CD4-positive, alpha-beta T cell (primary cell): ENCODE measurements around the gene TEAD2. TPM values are rescaled to one million over a fixed set of nuclear protein-coding genes. Genes with fewer than 3 reads are reported as not detected.
A peak's percentile ranks its signal among the peaks of the same experiment; 100 is the strongest.

Source experiments
- ATAC-seq: fragments of 200-7000 bp; cut with Tn5 transposase; one replicate; pipeline ENCODE4 v1.10.0; 2022; ENCODE audit warnings: mild to moderate bottlenecking; ENCODE audit not compliant: poor library complexity
- CTCF ChIA-PET: fragments of 350-600 bp; sonication (Branson Sonifier 250); formaldehyde crosslinking; loops from one replicate; lab custom pipeline; 2021; ENCODE audit warnings: antibody characterized with exemption, inconsistent platforms; lab: Charles Lee
- POLR2A ChIA-PET: fragments of 350-600 bp; sonication (Branson Sonifier 250); formaldehyde crosslinking; loops from one replicate; lab custom pipeline; 2021; ENCODE audit warnings: antibody characterized with exemption, inconsistent platforms; lab: Charles Lee
- DNase-seq, 14 experiments: peaks; one replicate each; pipeline ENCODE4 v3.0.0-alpha.2; 2013 to 2020; ENCODE audit warnings: mixed read lengths in 2 of 14
- H3K27ac ChIP-seq, 2 donors: one replicate each; pipeline versions ENCODE4 v1.5.1 to v1.7.0; 2013; ENCODE audit warnings: low read length in 2 of 2, low read depth in 1 of 2, mild to moderate bottlenecking in 1 of 2
- H3K27me3 ChIP-seq, 2 experiments: 1 replicate in 1 of 2; 2 replicates in 1 of 2; pipeline versions ENCODE4 v1.6.1 to v1.7.0; 2013; ENCODE audit warnings: low read length in 2 of 2, control low read depth in 1 of 2, mild to moderate bottlenecking in 1 of 2, moderate library complexity in 1 of 2; ENCODE audit not compliant: insufficient read depth in 2 of 2, control insufficient read depth in 1 of 2
- H3K36me3 ChIP-seq: one replicate; pipeline ENCODE4 v1.6.1; 2013; ENCODE audit warnings: low read length, control low read depth; ENCODE audit not compliant: insufficient read depth
- H3K4me1 ChIP-seq: one replicate; pipeline ENCODE4 v1.6.1; 2013; ENCODE audit warnings: low read length, control low read depth; ENCODE audit not compliant: insufficient read depth
- H3K4me3 ChIP-seq: one replicate; pipeline ENCODE4 v1.5.1; 2013; ENCODE audit warnings: mild to moderate bottlenecking, low read length, moderate library complexity
- H3K9me3 ChIP-seq, 2 experiments: 1 replicate in 1 of 2; 2 replicates in 1 of 2; pipeline versions ENCODE4 v1.6.1 to v1.7.0; 2013; ENCODE audit warnings: low read length in 2 of 2, mild to moderate bottlenecking in 2 of 2, control low read depth in 1 of 2, moderate library complexity in 1 of 2; ENCODE audit not compliant: control insufficient read depth in 1 of 2, insufficient read depth in 1 of 2
- H3K27ac Mint-ChIP-seq: one replicate; pipeline ENCODE4 v1.8.0; 2020; ENCODE audit warnings: mixed read lengths
- H3K27me3 Mint-ChIP-seq: one replicate; pipeline ENCODE4 v1.8.0; 2021; ENCODE audit warnings: mixed read lengths
- H3K36me3 Mint-ChIP-seq: one replicate; pipeline ENCODE4 v1.8.0; 2021; ENCODE audit warnings: low read depth, mixed read lengths
- H3K4me1 Mint-ChIP-seq: one replicate; pipeline ENCODE4 v1.8.0; 2021; ENCODE audit warnings: low read depth, mixed read lengths
- H3K4me3 Mint-ChIP-seq: one replicate; pipeline ENCODE4 v1.8.0; 2020; ENCODE audit warnings: mild to moderate bottlenecking, mixed read lengths
- H3K9me3 Mint-ChIP-seq: one replicate; pipeline ENCODE4 v1.8.0; 2020; ENCODE audit warnings: mixed read lengths
- CTCF ChIP-seq: fragments of 200-600 bp; IDR thresholded peaks from one replicate; pipeline ENCODE4 v1.8.0; 2022; ENCODE audit warnings: antibody characterized with exemption, mild to moderate bottlenecking
- intact Hi-C, 2 experiments: fragments of 100-400 bp; cut with DNase I in 1 of 2; cut with micrococcal nuclease in 1 of 2; formaldehyde crosslinking; loops; one replicate each; pipeline versions ENCODE4 v1.15.1 to v1.9.0; 2023 to 2025; cut with DNase I, micrococcal nuclease
- total RNA-seq, 174 experiments: library from RNA in 2 of 174; stranded (reverse) in 2 of 174; gene quantifications; one replicate each; pipeline ENCODE4 v1.2.3 and lab custom pipeline; 2021 to 2026

The TEAD2 gene
- total RNA-seq, 2 experiments from 2014 or later = not detected

GRCh38 chr19:49368711-49369358 is 6.6 kb upstream of the TEAD2 start:
- ATAC-seq (no peak), DNase-seq (no peak)
- no peak overlapping the region for H3K4me3 Mint-ChIP-seq
- H3K4me1 Mint-ChIP-seq = no peaks in the 10 kb centered on the region
- Histone ChIP-seq H3K27ac (no peak overlapping the region), H3K27me3 (peaks cover 20 to 31% of the 10 kb centered on the region in 2 experiments), H3K36me3 (no peaks in the 10 kb centered on the region), H3K9me3 (peaks cover 12 to 17% of the 10 kb centered on the region in 2 experiments), H3K4me1 (peaks cover 8% of the 10 kb centered on the region), H3K4me3 (no peak overlapping the region)
- CTCF ChIA-PET = no interaction called here
- peaks cover 22% of the 10 kb centered on the region for H3K27me3 Mint-ChIP-seq
- no peaks in the 10 kb centered on the region for H3K36me3 Mint-ChIP-seq
- H3K27ac Mint-ChIP-seq = no peak overlapping the region
- TF ChIP-seq CTCF = no peak
- H3K9me3 Mint-ChIP-seq = no peaks in the 10 kb centered on the region
- intact Hi-C loops = no loop called here
- POLR2A ChIA-PET = no interaction called here

- H3K4me1 ChIP-seq = peaks cover 35% of the 10 kb centered on the region
- H3K27me3 Mint-ChIP-seq = peaks cover 18% of the 10 kb centered on the region
- ATAC-seq = no peak
- TF ChIP-seq CTCF = no peak
- H3K4me3 ChIP-seq = no peak overlapping the region
- H3K4me1 Mint-ChIP-seq = no peaks in the 10 kb centered on the region
- peaks cover 12 to 30% of the 10 kb centered on the region in 2 experiments for H3K9me3 ChIP-seq
- no peak for DNase-seq
- H3K4me3 Mint-ChIP-seq = no peak overlapping the region
- H3K9me3 Mint-ChIP-seq = no peaks in the 10 kb centered on the region
- intact Hi-C loops = no loop called here
- ChIA-PET CTCF (no interaction called here), POLR2A (no interaction called here)
- no peaks in the 10 kb centered on the region for H3K36me3 Mint-ChIP-seq
- H3K27ac ChIP-seq = no peak overlapping the region
- no peak overlapping the region for H3K27ac Mint-ChIP-seq
- H3K36me3 ChIP-seq = no peaks in the 10 kb centered on the region
- peaks cover 48 to 57% of the 10 kb centered on the region in 2 experiments for H3K27me3 ChIP-seq
Measured at GRCh38 chr19:49366110-49366509, 3.9 kb upstream of the TEAD2 start.

GRCh38 chr19:49364083-49364737 is 2.0 kb upstream of the TEAD2 start:
- H3K36me3 ChIP-seq = no peaks in the 10 kb centered on the region
- peak overlapping the region; percentile 20 for H3K4me3 ChIP-seq
- intact Hi-C loops = no loop called here
- H3K36me3 Mint-ChIP-seq = no peaks in the 10 kb centered on the region
- peaks cover 19% of the 10 kb centered on the region for H3K27me3 Mint-ChIP-seq
- H3K27ac Mint-ChIP-seq = no peak overlapping the region
- ATAC-seq (no peak), DNase-seq (peak in 1 of 14 experiments; percentile 32)
- H3K4me1 ChIP-seq = peaks cover 35% of the 10 kb centered on the region
- H3K27ac ChIP-seq = no peak overlapping the region
- no peak overlapping the region for H3K4me3 Mint-ChIP-seq
- ChIA-PET CTCF (no interaction called here), POLR2A (no interaction called here)
- H3K27me3 ChIP-seq = peaks cover 48 to 61% of the 10 kb centered on the region in 2 experiments
- peaks cover 7 to 23% of the 10 kb centered on the region in 2 experiments for H3K9me3 ChIP-seq
- peaks cover 5% of the 10 kb centered on the region for H3K4me1 Mint-ChIP-seq
- TF ChIP-seq CTCF = no peak
- H3K9me3 Mint-ChIP-seq = no peaks in the 10 kb centered on the region
